Measurements from ENCODE around the gene FBXO47.

DNA sequence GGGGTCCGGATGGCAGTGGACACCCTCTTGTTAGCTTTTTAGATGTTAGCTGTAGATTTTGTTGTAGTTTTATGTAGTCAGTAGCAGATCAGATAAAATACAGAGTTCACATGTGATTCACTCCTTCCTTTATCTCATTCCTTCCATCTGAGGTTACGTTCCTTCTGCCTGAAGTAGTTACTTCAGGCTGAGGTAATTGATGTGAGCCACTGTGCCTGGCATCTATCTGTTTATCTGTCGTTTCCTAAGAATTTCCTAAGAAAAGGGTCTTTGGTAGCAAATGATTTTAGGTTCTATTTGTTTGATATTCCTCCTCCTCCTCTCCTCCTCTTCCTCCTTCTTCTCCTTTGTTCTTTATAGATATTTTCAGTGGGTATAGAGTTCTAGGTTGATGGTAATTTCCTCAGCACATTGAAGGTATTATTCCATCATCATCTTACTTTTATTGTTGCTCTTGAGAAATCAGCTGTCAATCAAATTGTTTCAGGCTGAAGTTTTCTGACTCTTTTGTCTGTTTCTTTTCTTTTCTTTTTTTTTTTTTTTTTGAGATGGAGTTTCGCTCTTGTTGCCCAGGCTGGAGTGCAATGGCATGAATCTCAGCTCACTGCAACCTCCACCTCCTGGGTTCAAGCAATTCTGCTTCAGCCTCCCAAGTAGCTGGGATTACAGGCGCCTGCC, 29.6 kb upstream of the FBXO47 start:
- TF ChIP-seq POLR2A (IDR thresholded peaks at IDR 0.05; ENCODE audit: low read depth, low read length) (no peak), EZH2 (IDR thresholded peaks at IDR 0.05; ENCODE audit: borderline replicate concordance, low read depth, low read length, severe bottlenecking) (no peak)
- TF ChIP-seq, protein P1, sequence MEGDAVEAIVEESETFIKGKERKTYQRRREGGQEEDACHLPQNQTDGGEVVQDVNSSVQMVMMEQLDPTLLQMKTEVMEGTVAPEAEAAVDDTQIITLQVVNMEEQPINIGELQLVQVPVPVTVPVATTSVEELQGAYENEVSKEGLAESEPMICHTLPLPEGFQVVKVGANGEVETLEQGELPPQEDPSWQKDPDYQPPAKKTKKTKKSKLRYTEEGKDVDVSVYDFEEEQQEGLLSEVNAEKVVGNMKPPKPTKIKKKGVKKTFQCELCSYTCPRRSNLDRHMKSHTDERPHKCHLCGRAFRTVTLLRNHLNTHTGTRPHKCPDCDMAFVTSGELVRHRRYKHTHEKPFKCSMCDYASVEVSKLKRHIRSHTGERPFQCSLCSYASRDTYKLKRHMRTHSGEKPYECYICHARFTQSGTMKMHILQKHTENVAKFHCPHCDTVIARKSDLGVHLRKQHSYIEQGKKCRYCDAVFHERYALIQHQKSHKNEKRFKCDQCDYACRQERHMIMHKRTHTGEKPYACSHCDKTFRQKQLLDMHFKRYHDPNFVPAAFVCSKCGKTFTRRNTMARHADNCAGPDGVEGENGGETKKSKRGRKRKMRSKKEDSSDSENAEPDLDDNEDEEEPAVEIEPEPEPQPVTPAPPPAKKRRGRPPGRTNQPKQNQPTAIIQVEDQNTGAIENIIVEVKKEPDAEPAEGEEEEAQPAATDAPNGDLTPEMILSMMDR (IDR thresholded peaks at IDR 0.05; ENCODE audit: extremely low read depth in 1 of 2, insufficient read depth in 1 of 2, low read depth in 1 of 2, low read length in 2 of 2): no peak
- TF ChIP-seq, protein P2, sequence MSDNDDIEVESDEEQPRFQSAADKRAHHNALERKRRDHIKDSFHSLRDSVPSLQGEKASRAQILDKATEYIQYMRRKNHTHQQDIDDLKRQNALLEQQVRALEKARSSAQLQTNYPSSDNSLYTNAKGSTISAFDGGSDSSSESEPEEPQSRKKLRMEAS (IDR thresholded peaks at IDR 0.05; ENCODE audit: insufficient read depth, insufficient read length): no peak

Measured in endothelial cell of umbilical vein (primary cell).